ENCODE results near the gene ALDH4A1.

GRCh38 chr1:18927082-18927653 is 24.8 kb upstream of the ALDH4A1 start:
- TF ChIP-seq CTCF (IDR thresholded peaks at IDR 0.05; ENCODE audit: borderline replicate concordance, extremely low read depth, low read length, poor library complexity, severe bottlenecking) (no peak), EZH2 (IDR thresholded peaks at IDR 0.05; ENCODE audit: borderline replicate concordance, low read depth, low read length, severe bottlenecking) (no peak)
